HCT116 (cell line): ENCODE data around the gene GNA12.

Experiments
- CEBPB ChIP-seq: IDR thresholded peaks from 2 replicates; pipeline ENCODE4 v1.6.1; 2012; ENCODE audit warnings: low read depth
- EGR1 ChIP-seq: IDR thresholded peaks from 2 replicates; pipeline ENCODE4 v1.6.1; 2012; ENCODE audit warnings: low read depth
- EZH2 ChIP-seq: fragments of 200-600 bp; sonication (generic); IDR thresholded peaks from 2 replicates; pipeline ENCODE4 v1.6.1; 2017; ENCODE audit warnings: antibody characterized with exemption, mixed run types
- EZH2phosphoT487 ChIP-seq: fragments of 200-600 bp; IDR thresholded peaks from 2 replicates; pipeline ENCODE4 v1.6.1; 2018; ENCODE audit warnings: antibody characterized with exemption, borderline replicate concordance
- FOSL1 ChIP-seq: IDR thresholded peaks from 2 replicates; pipeline ENCODE4 v1.6.1; 2012; ENCODE audit warnings: low read depth
- POLR2A ChIP-seq: IDR thresholded peaks from 2 replicates; pipeline ENCODE4 v1.7.0; 2011; ENCODE audit warnings: borderline replicate concordance; ENCODE audit not compliant: insufficient read depth, insufficient read length; ENCODE audit errors: extremely low read depth
- POLR2AphosphoS5 ChIP-seq: IDR thresholded peaks from 2 replicates; pipeline ENCODE4 v1.6.1; 2011; ENCODE audit warnings: mild to moderate bottlenecking, low read depth, low read length, moderate library complexity
- RAD21 ChIP-seq: IDR thresholded peaks from 2 replicates; pipeline ENCODE4 v1.6.1; 2012; ENCODE audit warnings: low read depth, mild to moderate bottlenecking
- SP1 ChIP-seq: IDR thresholded peaks from 2 replicates; pipeline ENCODE4 v1.6.1; 2012; ENCODE audit warnings: low read depth
- YY1 ChIP-seq: IDR thresholded peaks from 2 replicates; pipeline ENCODE4 v1.6.1; 2011; ENCODE audit warnings: low read length, low read depth, moderate library complexity, mild to moderate bottlenecking; ENCODE audit not compliant: insufficient replicate concordance; ENCODE audit errors: extremely low read depth
- TF ChIP-seq, protein P1 (sequence below): IDR thresholded peaks from 2 replicates; pipeline ENCODE4 v1.6.1; 2012
- TF ChIP-seq, protein P2 (sequence below), 3 experiments: fragments of 200-600 bp in 1 of 3; sonication (generic) in 1 of 3; IDR thresholded peaks in 2 of 3; conservative IDR thresholded peaks in 1 of 3; 2 replicates each; pipeline ENCODE4 v1.5.1; 2012 to 2017; ENCODE audit warnings: low read depth in 2 of 3, low read length in 2 of 3, antibody characterized with exemption in 1 of 3, borderline replicate concordance in 1 of 3, control low read depth in 1 of 3, mild to moderate bottlenecking in 1 of 3, mixed read lengths in 1 of 3, mixed run types in 1 of 3, moderate library complexity in 1 of 3; ENCODE audit not compliant: insufficient read depth in 1 of 3
- TF ChIP-seq, protein P3 (sequence below): IDR thresholded peaks from 2 replicates; pipeline ENCODE4 v1.6.1; 2012
- TF ChIP-seq, protein P4 (sequence below): IDR thresholded peaks from 2 replicates; pipeline ENCODE4 v1.6.1; 2011; ENCODE audit warnings: mild to moderate bottlenecking, low read length, moderate library complexity; ENCODE audit not compliant: insufficient replicate concordance; ENCODE audit errors: extremely low read depth

DNA sequence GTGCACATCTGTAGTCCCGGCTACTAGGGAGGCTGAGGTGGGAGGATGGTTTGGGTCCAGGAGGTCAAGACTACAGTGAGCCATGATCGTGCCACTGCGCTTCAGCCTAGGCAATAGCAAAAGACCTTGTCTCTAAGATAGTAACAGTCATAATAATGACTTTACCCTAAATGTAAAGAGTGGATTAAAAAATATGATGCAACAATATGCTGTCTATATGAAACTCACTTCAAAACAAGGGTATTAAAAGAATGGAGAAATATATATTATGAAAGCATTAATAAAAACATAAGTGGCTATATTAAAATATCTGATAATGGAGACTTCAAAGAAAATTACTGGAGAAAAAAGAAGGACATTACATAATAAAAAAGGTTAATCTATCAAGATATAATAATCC lies 5.7 kb downstream of the GNA12 start:
- TF ChIP-seq, protein P1, sequence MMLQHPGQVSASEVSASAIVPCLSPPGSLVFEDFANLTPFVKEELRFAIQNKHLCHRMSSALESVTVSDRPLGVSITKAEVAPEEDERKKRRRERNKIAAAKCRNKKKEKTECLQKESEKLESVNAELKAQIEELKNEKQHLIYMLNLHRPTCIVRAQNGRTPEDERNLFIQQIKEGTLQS, result no peak
- TF ChIP-seq EZH2phosphoT487 (no peak), POLR2A (no peak), EGR1 (no peak), FOSL1 (no peak), POLR2AphosphoS5 (no peak), CEBPB (no peak), YY1 (no peak), SP1 (no peak), EZH2 (no peak), RAD21 (no peak)
- TF ChIP-seq, protein P2, sequence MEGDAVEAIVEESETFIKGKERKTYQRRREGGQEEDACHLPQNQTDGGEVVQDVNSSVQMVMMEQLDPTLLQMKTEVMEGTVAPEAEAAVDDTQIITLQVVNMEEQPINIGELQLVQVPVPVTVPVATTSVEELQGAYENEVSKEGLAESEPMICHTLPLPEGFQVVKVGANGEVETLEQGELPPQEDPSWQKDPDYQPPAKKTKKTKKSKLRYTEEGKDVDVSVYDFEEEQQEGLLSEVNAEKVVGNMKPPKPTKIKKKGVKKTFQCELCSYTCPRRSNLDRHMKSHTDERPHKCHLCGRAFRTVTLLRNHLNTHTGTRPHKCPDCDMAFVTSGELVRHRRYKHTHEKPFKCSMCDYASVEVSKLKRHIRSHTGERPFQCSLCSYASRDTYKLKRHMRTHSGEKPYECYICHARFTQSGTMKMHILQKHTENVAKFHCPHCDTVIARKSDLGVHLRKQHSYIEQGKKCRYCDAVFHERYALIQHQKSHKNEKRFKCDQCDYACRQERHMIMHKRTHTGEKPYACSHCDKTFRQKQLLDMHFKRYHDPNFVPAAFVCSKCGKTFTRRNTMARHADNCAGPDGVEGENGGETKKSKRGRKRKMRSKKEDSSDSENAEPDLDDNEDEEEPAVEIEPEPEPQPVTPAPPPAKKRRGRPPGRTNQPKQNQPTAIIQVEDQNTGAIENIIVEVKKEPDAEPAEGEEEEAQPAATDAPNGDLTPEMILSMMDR (IDR thresholded peaks at IDR 0.05 in 2 of 3, conservative IDR thresholded peaks at IDR 0.05 in 1 of 3; ENCODE audit: borderline replicate concordance in 1 of 3, insufficient read depth in 1 of 3, low read depth in 2 of 3, low read length in 2 of 3), result no peak
- TF ChIP-seq, protein P3, sequence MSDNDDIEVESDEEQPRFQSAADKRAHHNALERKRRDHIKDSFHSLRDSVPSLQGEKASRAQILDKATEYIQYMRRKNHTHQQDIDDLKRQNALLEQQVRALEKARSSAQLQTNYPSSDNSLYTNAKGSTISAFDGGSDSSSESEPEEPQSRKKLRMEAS, result no peak
- TF ChIP-seq, protein P4, sequence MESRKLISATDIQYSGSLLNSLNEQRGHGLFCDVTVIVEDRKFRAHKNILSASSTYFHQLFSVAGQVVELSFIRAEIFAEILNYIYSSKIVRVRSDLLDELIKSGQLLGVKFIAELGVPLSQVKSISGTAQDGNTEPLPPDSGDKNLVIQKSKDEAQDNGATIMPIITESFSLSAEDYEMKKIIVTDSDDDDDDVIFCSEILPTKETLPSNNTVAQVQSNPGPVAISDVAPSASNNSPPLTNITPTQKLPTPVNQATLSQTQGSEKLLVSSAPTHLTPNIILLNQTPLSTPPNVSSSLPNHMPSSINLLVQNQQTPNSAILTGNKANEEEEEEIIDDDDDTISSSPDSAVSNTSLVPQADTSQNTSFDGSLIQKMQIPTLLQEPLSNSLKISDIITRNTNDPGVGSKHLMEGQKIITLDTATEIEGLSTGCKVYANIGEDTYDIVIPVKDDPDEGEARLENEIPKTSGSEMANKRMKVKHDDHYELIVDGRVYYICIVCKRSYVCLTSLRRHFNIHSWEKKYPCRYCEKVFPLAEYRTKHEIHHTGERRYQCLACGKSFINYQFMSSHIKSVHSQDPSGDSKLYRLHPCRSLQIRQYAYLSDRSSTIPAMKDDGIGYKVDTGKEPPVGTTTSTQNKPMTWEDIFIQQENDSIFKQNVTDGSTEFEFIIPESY, result no peak
